Breast epithelium (tissue), 3 donors: Measurements from ENCODE around the gene CCNYL1.

Experiments used
- POLR2AphosphoS5 ChIP-seq, 3 donors: sonication (generic); formaldehyde crosslinking; IDR thresholded peaks; one replicate each; pipeline ENCODE4 v1.6.1; 2017; ENCODE audit warnings: antibody characterized with exemption in 3 of 3
- TF ChIP-seq, protein P1 (sequence below), 3 donors: fragments of 450-650 bp; IDR thresholded peaks; one replicate each; pipeline ENCODE4 v1.5.1; 2016 to 2017; ENCODE audit warnings: antibody characterized with exemption in 3 of 3, mild to moderate bottlenecking in 3 of 3, moderate library complexity in 3 of 3

DNA sequence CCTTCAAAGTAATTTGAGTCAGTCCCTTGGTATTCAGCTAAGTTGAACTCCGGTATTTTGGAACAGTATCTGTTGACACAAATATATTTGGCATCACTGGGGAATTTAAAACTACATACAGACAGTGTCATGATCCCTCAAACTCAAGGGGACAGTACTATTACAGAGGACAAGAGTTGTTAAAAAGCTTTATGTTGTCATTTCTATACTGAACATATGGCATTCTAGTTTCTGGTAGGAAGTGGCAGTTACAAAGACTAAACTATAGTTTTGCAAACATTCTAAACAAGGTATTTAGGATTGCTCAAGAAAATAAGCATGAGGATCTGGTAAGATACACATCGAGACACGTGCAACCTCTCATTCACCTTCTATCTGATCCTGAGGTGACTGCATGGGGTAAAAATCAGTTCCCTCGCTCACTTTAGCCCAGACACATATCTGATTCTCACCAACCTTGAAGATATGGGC lies 16.6 kb upstream of the CCNYL1 start:
- TF ChIP-seq POLR2AphosphoS5 (IDR thresholded peaks at IDR 0.05), result no peak
- TF ChIP-seq, protein P1, sequence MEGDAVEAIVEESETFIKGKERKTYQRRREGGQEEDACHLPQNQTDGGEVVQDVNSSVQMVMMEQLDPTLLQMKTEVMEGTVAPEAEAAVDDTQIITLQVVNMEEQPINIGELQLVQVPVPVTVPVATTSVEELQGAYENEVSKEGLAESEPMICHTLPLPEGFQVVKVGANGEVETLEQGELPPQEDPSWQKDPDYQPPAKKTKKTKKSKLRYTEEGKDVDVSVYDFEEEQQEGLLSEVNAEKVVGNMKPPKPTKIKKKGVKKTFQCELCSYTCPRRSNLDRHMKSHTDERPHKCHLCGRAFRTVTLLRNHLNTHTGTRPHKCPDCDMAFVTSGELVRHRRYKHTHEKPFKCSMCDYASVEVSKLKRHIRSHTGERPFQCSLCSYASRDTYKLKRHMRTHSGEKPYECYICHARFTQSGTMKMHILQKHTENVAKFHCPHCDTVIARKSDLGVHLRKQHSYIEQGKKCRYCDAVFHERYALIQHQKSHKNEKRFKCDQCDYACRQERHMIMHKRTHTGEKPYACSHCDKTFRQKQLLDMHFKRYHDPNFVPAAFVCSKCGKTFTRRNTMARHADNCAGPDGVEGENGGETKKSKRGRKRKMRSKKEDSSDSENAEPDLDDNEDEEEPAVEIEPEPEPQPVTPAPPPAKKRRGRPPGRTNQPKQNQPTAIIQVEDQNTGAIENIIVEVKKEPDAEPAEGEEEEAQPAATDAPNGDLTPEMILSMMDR (IDR thresholded peaks at IDR 0.05), result no peak
